SU-DHL-6 (cell line): ENCODE results near the gene PTGES2.

Source experiments
- H2AFZ ChIP-seq: fragments of 200-600 bp; sonication (generic); 2 replicates; pipeline ENCODE4 v1.6.1; 2014; ENCODE audit warnings: low read depth, mild to moderate bottlenecking, moderate library complexity, mixed read lengths, antibody characterized with exemption, low read length; ENCODE audit not compliant: severe bottlenecking
- H3F3A ChIP-seq: fragments of 200-600 bp; shearing (Covaris generic); 2 replicates; pipeline ENCODE4 v1.6.0; 2016; ENCODE audit warnings: antibody characterized with exemption, mild to moderate bottlenecking; ENCODE audit not compliant: insufficient read depth
- H3K27ac ChIP-seq: fragments of 200-600 bp; sonication (generic); 2 replicates; pipeline ENCODE4 v1.5.1; 2016; ENCODE audit warnings: low read depth, mild to moderate bottlenecking, low read length, moderate library complexity, mixed read lengths
- H3K27me3 ChIP-seq: fragments of 200-600 bp; sonication (generic), shearing (Covaris generic); 2 replicates; pipeline ENCODE4 v1.6.0; 2014; ENCODE audit warnings: mild to moderate bottlenecking, low read length
- H3K36me3 ChIP-seq: fragments of 200-600 bp; sonication (generic); 2 replicates; pipeline ENCODE4 v1.6.1; 2014; ENCODE audit warnings: mild to moderate bottlenecking, low read length, mixed read lengths
- H3K4me2 ChIP-seq: fragments of 300-600, 200-600 bp; shearing (Covaris generic), sonication (generic); 2 replicates; pipeline ENCODE4 v1.6.0; 2014; ENCODE audit warnings: low read length, low read depth, mild to moderate bottlenecking; ENCODE audit not compliant: poor library complexity, severe bottlenecking
- H3K4me3 ChIP-seq: fragments of 200-600 bp; sonication (generic); 2 replicates; pipeline ENCODE4 v1.5.1; 2014; ENCODE audit warnings: antibody characterized with exemption, low read length, mild to moderate bottlenecking, mixed read lengths; ENCODE audit not compliant: insufficient read depth, poor library complexity, severe bottlenecking
- H3K79me2 ChIP-seq: fragments of 200-600 bp; sonication (generic); 2 replicates; pipeline ENCODE4 v1.6.1; 2014; ENCODE audit warnings: mild to moderate bottlenecking, low read length, moderate library complexity; ENCODE audit not compliant: insufficient read depth
- H3K9ac ChIP-seq: fragments of 200-600 bp; sonication (generic); 2 replicates; pipeline ENCODE4 v1.7.0; 2014; ENCODE audit warnings: mild to moderate bottlenecking, low read length
- H3K9me2 ChIP-seq: fragments of 200-600 bp; sonication (generic); replicated peaks from 2 replicates; pipeline ENCODE4 v1.6.1; 2014; ENCODE audit warnings: low read length; ENCODE audit not compliant: insufficient read depth
- H3K9me3 ChIP-seq: fragments of 200-600 bp; sonication (generic); 2 replicates; pipeline ENCODE4 v1.6.1; 2014; ENCODE audit warnings: low read length, mixed read lengths; ENCODE audit not compliant: insufficient read depth
- H4K20me1 ChIP-seq: fragments of 200-600 bp; sonication (generic); 2 replicates; pipeline ENCODE4 v1.6.1; 2014; ENCODE audit warnings: low read depth, mild to moderate bottlenecking, antibody characterized with exemption, low read length, moderate library complexity, mixed read lengths
- EZH2phosphoT487 ChIP-seq: fragments of 200-600 bp; sonication (generic), shearing (Covaris generic); conservative IDR thresholded peaks from 2 replicates; pipeline ENCODE4 v1.6.1; 2018; ENCODE audit warnings: mild to moderate bottlenecking, antibody characterized with exemption, low read length, moderate library complexity, mixed read lengths
- TF ChIP-seq, protein P1 (sequence below): fragments of 200-600 bp; sonication (generic); IDR thresholded peaks from one replicate; pipeline ENCODE4 v1.5.1; 2017; ENCODE audit warnings: antibody characterized with exemption, mild to moderate bottlenecking, low read length, moderate library complexity; ENCODE audit not compliant: insufficient read depth, poor library complexity, severe bottlenecking

The PTGES2 gene

DNA sequence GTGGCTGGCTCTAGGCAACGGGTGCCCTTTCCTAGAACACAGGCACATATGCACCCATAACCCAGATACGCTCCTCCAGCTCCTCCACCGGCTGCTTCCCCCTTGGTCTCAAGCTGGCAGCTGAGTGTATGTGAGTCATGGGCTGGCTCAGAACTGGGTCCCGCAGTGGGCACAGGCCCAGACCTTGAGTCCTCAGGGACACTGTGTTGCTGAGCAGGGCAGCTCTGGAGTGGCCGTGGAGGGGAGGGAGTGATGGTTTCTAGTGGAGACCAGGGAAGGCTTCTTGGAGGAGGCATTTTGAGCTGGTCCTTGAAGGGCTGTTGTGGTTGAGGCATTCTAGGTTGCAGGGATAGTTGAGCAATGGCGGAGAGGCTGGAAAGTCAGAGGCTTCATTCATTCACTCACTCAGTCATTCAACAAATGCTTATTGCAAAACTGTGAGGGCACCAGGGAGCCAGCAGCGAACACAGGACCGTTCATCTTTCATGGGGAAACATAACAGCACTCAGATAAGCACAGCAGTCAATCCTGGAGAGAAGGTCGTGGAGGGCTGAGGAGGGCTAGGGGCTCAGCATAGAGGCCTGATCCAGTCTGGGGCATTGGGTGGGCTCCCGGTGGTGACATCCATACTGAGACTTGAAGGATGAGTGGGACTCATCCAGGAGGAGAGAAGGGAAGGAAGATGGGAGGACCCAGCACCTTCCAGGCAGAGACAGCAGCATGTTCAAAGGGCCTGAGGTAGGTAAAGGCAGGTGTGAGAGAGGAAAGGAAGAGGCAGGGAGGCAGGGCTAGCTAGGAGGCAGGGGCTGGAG, 34.9 kb upstream of the PTGES2 start:
- no peak for TF ChIP-seq EZH2phosphoT487
- TF ChIP-seq, protein P1, sequence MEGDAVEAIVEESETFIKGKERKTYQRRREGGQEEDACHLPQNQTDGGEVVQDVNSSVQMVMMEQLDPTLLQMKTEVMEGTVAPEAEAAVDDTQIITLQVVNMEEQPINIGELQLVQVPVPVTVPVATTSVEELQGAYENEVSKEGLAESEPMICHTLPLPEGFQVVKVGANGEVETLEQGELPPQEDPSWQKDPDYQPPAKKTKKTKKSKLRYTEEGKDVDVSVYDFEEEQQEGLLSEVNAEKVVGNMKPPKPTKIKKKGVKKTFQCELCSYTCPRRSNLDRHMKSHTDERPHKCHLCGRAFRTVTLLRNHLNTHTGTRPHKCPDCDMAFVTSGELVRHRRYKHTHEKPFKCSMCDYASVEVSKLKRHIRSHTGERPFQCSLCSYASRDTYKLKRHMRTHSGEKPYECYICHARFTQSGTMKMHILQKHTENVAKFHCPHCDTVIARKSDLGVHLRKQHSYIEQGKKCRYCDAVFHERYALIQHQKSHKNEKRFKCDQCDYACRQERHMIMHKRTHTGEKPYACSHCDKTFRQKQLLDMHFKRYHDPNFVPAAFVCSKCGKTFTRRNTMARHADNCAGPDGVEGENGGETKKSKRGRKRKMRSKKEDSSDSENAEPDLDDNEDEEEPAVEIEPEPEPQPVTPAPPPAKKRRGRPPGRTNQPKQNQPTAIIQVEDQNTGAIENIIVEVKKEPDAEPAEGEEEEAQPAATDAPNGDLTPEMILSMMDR: no peak
- Histone ChIP-seq H3K9me3 (no peaks in the 10 kb centered on the region), H4K20me1 (no peaks in the 10 kb centered on the region), H2AFZ (no peak overlapping the region), H3K36me3 (no peaks in the 10 kb centered on the region), H3K9me2 (no peaks in the 10 kb centered on the region), H3K27me3 (no peaks in the 10 kb centered on the region), H3K27ac (no peak overlapping the region), H3K79me2 (no peaks in the 10 kb centered on the region), H3K9ac (no peak overlapping the region), H3K4me3 (no peak overlapping the region), H3K4me2 (no peak overlapping the region), H3F3A (no peaks in the 10 kb centered on the region)

DNA sequence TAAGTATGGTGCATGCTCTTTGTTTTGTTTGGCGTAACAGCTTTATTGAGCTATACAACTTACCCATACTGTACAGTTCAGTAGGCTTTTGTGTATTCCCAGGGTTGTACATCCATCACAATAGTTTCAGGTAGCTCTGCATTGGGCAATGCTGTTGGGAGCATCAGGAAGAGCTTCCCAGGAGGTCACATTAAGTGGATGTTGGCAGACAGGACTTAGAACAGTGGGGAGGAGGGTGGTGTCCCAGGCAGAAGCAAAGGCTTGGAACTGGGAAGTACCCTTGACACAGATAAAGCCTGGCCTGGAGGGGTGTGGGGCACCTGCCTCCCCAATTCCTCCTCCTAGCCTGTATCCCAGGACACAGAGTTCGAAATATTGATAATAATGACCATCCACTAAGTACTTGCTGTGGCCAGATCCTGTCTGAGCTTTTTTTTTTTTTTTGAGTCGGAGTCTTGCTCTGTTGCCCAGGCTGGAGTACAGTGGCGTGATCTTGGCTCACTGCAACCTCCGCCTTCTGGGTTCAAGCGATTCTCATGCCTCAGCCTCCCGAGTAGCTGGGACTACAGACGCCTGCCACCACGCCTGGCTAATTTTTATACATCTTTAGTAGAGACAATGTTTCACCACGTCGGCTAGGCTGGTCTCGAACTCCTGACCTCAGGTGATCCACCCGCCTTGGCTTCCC, 33.8 kb upstream of the PTGES2 start:
- no peaks in the 10 kb centered on the region for H3K9me3 ChIP-seq
- H3K9ac ChIP-seq: peak overlapping the region; percentile 86
- no peaks in the 10 kb centered on the region for H3K79me2 ChIP-seq
- no peaks in the 10 kb centered on the region for H3K27me3 ChIP-seq
- no peaks in the 10 kb centered on the region for H4K20me1 ChIP-seq
- no peaks in the 10 kb centered on the region for H3K9me2 ChIP-seq
- no peak for TF ChIP-seq EZH2phosphoT487
- TF ChIP-seq, protein P1: no peak
- peak overlapping the region; percentile 65 for H3K4me2 ChIP-seq
- no peaks in the 10 kb centered on the region for H3K36me3 ChIP-seq
- H3K27ac ChIP-seq: no peak overlapping the region
- peak overlapping the region; percentile 90 for H3K4me3 ChIP-seq
- H2AFZ ChIP-seq: no peak overlapping the region
- H3F3A ChIP-seq: no peaks in the 10 kb centered on the region

DNA sequence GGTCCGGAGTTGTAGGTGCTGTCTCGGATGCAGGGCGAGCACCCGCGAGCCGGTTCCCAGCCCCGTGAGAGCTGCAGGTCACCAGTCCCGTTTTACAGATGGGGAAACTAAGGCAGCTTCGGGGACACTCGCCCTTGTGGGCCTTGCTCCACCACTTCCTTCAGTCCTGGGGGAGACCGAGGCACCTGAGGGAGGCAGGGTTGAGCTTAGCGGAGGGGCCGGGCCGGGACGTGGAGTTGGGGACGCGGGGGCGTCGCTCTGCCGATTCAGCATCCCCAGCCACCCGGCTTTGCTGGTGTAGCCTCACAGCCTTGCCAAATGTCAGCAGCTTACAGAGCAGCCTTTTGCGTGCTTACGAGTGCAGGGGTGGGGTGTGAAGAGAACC, 33.1 kb upstream of the PTGES2 start:
- Histone ChIP-seq H3K27me3 (no peaks in the 10 kb centered on the region), H3K36me3 (no peaks in the 10 kb centered on the region), H3K9me3 (no peaks in the 10 kb centered on the region), H2AFZ (peak overlapping the region; percentile 75), H3K9ac (peak overlapping the region; percentile 86), H4K20me1 (no peaks in the 10 kb centered on the region), H3K79me2 (no peaks in the 10 kb centered on the region), H3F3A (no peaks in the 10 kb centered on the region), H3K4me3 (peak overlapping the region; percentile 90), H3K27ac (peak overlapping the region; percentile 34), H3K9me2 (no peaks in the 10 kb centered on the region), H3K4me2 (peak overlapping the region; percentile 65)
- TF ChIP-seq EZH2phosphoT487: no peak
- TF ChIP-seq, protein P1: no peak
